Activated T-helper 17 cell treated with anti-CD3 and anti-CD28 coated beads, Interleukin-2, amount 50 U/mL, for 72 hours (primary cell): ENCODE results near the gene USF2. TPM values are rescaled to one million over a fixed set of nuclear protein-coding genes. Genes with fewer than 3 reads are reported as not detected.
"Not testable (repeated sequence)": the region's sequence is repeated elsewhere in the genome, so short reads cannot be mapped to it uniquely, and the experiment has no call there.

ENCODE experiments used
- ATAC-seq: fragments of 150-1000 bp; cut with Tn5 transposase; replicated peaks from 2 replicates; pipeline ENCODE4 v1.10.0; 2021; ENCODE audit warnings: mild to moderate bottlenecking, moderate library complexity
- H3K27ac Mint-ChIP-seq: one replicate; pipeline ENCODE4 v1.8.0; 2022; ENCODE audit warnings: mixed read lengths
- H3K27me3 Mint-ChIP-seq: one replicate; pipeline ENCODE4 v1.8.0; 2022; ENCODE audit warnings: mixed read lengths
- H3K36me3 Mint-ChIP-seq: one replicate; pipeline ENCODE4 v1.8.0; 2022; ENCODE audit warnings: low read depth, mild to moderate bottlenecking, mixed read lengths
- H3K4me1 Mint-ChIP-seq: one replicate; pipeline ENCODE4 v1.8.0; 2022; ENCODE audit warnings: mixed read lengths
- H3K4me3 Mint-ChIP-seq: one replicate; pipeline ENCODE4 v1.8.0; 2022; ENCODE audit warnings: mild to moderate bottlenecking, mixed read lengths
- H3K9me3 Mint-ChIP-seq: one replicate; pipeline ENCODE4 v1.8.0; 2022; ENCODE audit warnings: mixed read lengths
- total RNA-seq, 2 donors: library from RNA; stranded (reverse); gene quantifications; one replicate each; pipeline ENCODE4 v1.2.3, GENCODE V29; 2022

Gene USF2, protein sequence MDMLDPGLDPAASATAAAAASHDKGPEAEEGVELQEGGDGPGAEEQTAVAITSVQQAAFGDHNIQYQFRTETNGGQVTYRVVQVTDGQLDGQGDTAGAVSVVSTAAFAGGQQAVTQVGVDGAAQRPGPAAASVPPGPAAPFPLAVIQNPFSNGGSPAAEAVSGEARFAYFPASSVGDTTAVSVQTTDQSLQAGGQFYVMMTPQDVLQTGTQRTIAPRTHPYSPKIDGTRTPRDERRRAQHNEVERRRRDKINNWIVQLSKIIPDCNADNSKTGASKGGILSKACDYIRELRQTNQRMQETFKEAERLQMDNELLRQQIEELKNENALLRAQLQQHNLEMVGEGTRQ
- 100 to 1,000 TPM; 109 to 121 TPM for total RNA-seq

DNA sequence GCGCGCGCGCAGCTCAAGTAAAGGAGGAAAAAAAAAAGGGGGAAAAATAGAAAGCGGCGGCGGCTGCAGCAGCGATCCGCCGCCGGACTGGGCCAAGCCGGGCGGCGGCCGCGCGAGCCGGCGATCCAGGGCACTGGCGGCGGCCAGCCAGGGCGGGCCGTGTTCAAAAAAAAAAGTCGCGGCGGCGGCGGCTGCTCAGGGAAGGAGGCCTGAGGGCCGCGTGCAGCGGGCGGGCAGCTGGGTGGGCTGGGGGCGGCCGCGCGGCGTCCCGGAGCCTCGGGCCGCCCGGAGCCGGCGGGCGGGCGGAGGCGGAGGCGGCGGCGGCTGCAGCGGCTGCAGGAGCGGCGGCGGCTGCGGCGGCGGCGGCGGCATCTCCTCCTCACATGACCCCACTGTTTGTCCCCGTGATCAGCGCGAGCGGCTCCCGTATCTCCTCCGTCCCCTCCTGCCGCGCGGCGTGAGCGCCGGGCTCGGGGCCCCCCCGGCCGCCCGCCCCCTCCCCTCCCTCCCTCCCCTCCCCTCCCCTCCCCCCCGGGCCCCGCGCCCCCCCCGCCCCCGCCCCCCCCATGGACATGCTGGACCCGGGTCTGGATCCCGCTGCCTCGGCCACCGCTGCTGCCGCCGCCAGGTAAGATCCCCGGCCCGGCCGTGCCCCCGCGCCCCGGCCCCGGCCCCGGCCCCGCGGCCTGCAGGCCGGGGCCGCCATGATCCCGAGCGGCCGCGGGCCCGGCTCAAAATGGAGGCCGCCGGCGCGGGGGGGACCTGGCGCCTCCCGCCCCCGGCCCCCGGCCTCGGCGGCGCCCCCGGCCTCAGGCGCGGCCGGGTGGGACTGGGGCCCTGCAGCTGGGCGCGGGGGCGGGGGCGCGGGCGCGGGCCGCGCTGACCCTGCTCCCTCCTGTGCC lies at the start of gene USF2:
TSS of gene USF2 (plus strand) at position 427 of the 902 bp plus-strand sequence. CDS start at position 567, 140 bp downstream.
- no peaks in the 10 kb centered on the region for H3K9me3 Mint-ChIP-seq
- peak within 1 kb of the TSS; percentile 93 for H3K27ac Mint-ChIP-seq
- peak; percentile 39 for ATAC-seq
- H3K36me3 Mint-ChIP-seq: peaks cover 72% of the 10 kb centered on the region
- peaks cover 4% of the 10 kb centered on the region for H3K4me1 Mint-ChIP-seq
- H3K27me3 Mint-ChIP-seq: no peaks in the 10 kb centered on the region
- peak within 1 kb of the TSS; percentile 88 for H3K4me3 Mint-ChIP-seq

DNA sequence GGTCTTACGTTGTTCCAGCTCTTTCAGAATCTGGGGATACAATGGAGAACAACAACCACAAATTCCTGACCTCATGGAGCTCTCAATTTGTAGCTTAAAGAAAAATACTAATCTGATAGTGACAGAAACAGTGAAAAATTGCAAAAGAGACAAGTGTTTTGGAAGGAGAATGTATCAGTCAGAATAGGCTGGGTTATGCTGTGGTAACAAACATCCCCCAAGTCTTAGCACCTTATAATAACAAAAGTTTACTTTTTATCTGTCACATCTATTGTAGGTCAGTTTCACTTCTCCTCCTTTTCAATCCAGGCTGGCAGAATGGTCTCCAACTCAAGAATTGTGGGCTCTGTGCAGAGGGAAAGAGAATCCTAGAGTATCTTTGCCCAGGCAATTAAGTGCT lies 49.8 kb upstream of the USF2 start:
- Mint-ChIP-seq H3K27ac (peak overlapping the region; percentile 9), H3K36me3 (no peaks in the 10 kb centered on the region), H3K9me3 (peaks cover 7% of the 10 kb centered on the region), H3K27me3 (no peaks in the 10 kb centered on the region), H3K4me1 (peaks cover 19% of the 10 kb centered on the region), H3K4me3 (no peak overlapping the region)
- ATAC-seq: no peak

DNA sequence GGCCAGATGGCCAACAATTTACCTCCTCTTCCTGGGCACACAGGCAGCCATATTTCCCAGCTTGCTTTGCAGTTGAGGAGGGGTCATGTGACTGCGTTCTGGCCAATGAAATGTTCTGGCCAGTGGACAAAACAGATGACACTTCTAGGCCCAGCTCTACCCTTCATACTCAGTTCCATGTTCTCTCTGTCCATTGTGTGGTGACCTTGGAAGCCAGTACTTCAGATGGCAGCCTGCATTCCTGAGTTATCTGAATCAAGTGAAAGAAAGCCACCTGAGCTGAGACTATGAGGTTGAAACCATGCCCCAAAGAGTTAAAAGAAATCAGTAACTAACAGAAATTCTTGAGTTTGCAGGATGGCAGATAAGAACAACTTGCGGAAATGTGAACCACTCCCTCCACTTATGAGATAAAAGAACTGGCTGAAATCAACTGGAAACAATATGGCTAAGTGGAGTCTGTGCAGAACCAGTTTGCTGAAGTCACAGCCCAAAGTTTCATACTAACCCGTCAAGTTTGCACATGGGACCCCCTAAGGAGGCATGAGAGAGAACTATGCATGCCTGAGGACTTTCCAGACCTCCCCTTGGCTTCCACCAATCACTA lies 48.3 kb upstream of the USF2 start:
- Mint-ChIP-seq H3K4me3 (no peak overlapping the region), H3K4me1 (peaks cover 12% of the 10 kb centered on the region), H3K27ac (no peak overlapping the region), H3K36me3 (no peaks in the 10 kb centered on the region), H3K27me3 (no peaks in the 10 kb centered on the region), H3K9me3 (peaks cover 7% of the 10 kb centered on the region)
- no peak for ATAC-seq

DNA sequence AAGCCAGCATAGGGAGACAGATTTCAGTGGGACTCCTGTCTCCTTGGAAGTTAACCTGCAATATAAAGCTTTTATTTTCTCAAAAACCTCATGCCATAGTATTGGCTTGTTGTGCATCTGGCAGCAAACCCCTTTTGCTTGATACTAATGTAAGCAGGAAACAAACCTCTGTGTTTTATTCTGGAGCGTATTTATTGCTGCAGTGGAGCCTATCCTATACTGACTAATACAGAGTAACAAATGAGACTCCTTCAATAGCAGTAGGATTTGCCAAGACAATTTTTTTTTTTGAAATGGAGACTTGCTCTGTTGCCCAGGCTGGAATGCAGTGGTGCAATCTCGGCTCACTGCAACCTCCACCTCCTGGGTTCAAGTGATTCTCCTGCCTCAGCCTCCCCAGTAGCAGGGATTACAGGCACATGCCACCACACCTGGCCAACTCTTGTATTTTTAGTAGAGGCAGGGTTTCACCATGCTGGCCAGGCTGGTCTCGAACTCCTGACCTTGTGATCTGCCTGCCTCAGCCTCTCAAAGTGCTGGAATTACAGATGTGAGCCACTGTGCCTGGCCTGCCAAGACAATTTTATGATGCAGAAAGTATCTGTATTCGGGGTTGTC lies 47.7 kb upstream of the USF2 start:
- H3K4me1 Mint-ChIP-seq, H3K27me3 Mint-ChIP-seq, H3K27ac Mint-ChIP-seq, H3K36me3 Mint-ChIP-seq, H3K4me3 Mint-ChIP-seq, H3K9me3 Mint-ChIP-seq, ATAC-seq: not testable (repeated sequence)

DNA sequence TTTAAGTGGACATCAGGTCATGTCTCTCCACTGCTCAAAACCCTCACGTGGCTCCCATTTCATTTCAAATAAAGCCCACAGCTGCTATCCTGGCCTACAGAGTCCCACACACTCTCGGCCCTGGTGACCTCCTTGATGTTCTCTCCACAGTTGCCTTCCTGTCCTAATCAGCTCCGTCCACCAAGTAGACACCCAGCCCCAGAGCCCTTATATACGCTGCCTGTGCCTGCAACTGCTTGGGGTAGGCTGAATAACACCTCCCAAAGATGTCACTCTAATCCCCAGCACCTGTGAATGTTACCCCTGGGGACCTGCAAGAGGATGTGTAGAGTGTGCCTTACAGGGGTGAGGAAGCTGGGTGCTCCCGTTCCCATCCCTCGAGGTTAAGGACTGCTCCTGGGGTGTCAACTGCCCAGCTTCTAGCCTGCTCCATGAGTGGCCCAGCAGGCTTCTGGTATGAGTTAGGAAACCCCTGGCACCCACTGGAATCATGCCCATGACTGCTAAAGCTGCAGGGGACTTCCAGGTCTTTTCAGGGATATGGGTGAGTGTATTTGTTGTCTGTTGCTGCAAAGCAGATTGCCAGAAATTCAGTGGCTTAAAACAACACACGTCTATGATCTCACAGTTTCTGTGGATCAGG lies 46.3 kb upstream of the USF2 start:
- no peak overlapping the region for H3K4me3 Mint-ChIP-seq
- H3K9me3 Mint-ChIP-seq: peaks cover 7% of the 10 kb centered on the region
- H3K27me3 Mint-ChIP-seq: no peaks in the 10 kb centered on the region
- ATAC-seq: no peak
- H3K4me1 Mint-ChIP-seq: peaks cover 6% of the 10 kb centered on the region
- H3K36me3 Mint-ChIP-seq: no peaks in the 10 kb centered on the region
- H3K27ac Mint-ChIP-seq: no peak overlapping the region

DNA sequence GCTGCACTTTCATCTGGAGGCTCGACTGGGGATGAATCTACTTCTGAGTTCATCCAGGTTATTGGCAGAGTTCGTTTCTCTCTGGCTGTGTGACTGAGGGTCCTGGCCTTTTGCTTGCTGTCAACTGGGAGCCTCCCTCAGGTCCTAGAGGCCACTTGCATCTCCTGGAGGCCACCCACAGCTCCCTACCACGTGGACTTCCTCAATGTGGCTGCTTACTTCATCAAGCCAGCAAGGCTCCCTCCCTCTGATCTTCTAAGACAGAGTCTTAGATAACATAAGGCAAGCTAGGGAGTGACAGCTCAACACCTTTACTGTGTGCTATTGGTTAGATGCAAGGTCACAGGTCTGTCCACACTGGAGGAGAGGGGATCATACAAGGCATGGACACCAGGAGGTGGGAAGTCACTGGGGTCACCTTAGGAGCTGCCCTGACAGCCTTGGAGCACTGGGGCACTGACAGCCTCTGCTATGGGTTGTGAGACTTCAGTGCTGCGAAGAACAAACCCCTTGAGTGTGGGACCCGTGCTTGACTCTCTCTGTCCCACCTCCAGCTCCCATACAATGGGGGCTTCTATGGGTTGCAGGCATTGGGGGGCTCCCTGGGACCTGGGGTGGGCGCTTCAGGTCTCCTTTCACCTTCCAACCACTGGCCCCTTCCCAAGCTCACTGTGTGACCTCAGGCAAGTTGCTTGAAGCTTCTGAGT lies 45.5 kb upstream of the USF2 start:
- peak overlapping the region; percentile 15 for H3K27ac Mint-ChIP-seq
- peaks cover 6% of the 10 kb centered on the region for H3K4me1 Mint-ChIP-seq
- ATAC-seq: no peak
- H3K27me3 Mint-ChIP-seq: no peaks in the 10 kb centered on the region
- no peaks in the 10 kb centered on the region for H3K36me3 Mint-ChIP-seq
- H3K9me3 Mint-ChIP-seq: peaks cover 7% of the 10 kb centered on the region
- H3K4me3 Mint-ChIP-seq: no peak overlapping the region

DNA sequence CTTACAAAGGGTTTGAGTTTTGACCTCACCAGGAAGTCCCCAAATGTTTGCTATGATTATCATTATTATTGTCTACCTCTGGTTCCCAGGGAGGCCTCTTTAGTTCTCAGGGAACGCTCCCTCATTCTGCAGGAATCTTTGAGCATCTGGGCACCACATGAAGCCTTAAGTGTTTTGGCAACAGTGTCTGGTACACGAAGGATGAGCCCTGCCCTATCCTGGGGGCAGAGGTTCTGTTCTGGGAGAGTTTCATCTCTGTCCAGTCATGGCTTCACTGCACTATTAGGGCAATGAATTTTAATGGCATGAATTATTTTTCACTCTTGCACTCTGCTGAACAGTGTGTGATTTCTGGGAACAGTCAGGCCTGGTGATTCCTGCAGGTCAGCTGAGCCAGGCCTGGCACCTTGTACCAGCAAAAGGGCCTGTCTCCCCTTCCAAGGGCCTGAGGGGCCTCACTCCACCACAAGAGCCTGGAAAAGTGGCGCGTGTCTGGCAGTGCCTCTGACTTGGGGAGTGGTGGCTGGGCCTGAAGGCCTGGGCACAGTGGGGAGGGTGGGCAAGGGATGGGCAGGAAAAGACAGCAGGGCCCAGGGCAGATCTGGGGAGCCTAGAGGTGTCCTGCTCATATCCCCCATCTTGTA lies 44.8 kb upstream of the USF2 start:
- H3K4me3 Mint-ChIP-seq: no peak overlapping the region
- no peaks in the 10 kb centered on the region for H3K27me3 Mint-ChIP-seq
- no peak for ATAC-seq
- H3K4me1 Mint-ChIP-seq: peaks cover 6% of the 10 kb centered on the region
- H3K27ac Mint-ChIP-seq: peak overlapping the region; percentile 15
- no peaks in the 10 kb centered on the region for H3K36me3 Mint-ChIP-seq
- peaks cover 7% of the 10 kb centered on the region for H3K9me3 Mint-ChIP-seq

DNA sequence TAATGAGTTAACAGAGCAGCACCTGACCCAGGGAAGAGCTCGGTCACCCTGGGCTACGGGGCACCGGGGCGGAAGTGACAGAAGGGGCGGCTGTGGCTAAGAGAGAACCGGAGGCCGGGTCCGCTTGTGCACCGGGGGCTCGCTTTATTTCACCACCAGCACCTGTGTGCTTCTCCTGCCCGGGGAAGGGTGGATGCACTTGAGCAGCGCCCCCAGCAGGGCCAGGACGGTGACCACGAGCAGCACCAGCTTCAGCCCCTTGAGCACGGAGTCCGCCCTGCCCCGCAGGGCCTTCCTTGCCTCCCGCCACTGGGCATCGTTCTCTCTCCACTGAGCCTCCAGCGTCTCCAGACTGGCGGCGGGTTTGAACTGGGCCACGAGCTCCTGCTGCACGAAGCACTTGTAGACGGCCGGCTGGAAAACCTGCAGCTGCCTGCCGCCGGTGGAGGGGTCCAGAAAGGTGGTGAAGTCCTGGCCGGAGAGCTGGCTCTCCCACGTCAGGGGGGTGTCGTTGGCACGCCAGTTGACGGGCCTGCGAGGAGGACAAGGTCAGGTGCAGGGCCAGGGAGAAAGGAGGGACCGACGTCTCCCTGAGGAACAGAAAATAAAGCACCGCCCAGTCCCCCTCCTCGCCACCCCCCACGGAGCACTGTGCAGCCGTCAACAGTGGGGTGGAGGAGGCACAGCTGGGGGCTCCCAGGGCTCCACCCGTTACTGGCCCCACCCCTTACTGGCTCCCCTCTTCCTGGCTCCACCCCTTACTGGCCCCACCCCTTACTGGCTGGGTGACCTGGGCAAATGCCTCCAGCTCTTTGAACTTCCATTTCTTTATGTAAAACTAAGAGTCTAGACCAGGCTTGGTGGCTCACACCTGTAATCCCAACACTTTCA lies 43.8 kb upstream of the USF2 start:
- peaks cover 4% of the 10 kb centered on the region for H3K4me1 Mint-ChIP-seq
- H3K9me3 Mint-ChIP-seq: no peaks in the 10 kb centered on the region
- H3K27ac Mint-ChIP-seq: peak overlapping the region; percentile 15
- no peak overlapping the region for H3K4me3 Mint-ChIP-seq
- no peaks in the 10 kb centered on the region for H3K36me3 Mint-ChIP-seq
- H3K27me3 Mint-ChIP-seq: no peaks in the 10 kb centered on the region
- peak; percentile 46 for ATAC-seq

DNA sequence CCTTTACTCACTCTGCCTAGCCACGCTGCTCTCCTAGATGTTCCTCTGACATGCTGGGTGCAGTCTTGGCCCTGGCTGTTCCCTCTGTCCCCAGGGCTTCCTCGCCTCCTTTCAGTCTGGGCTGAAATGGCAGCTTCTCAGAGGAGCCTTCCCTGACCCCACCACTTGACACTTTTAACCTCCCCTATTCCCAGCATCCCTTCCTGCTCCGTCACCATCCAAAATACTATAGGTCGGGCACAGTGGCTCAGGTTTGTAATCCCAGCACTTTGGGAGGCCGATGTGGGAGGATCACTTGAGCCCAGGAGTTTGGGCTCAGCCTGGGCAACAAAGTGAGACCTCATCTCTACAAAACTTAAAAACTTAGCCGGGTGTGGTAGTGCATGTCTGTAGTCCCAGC lies 42.8 kb upstream of the USF2 start:
- Mint-ChIP-seq H3K27ac (no peak overlapping the region), H3K9me3 (no peaks in the 10 kb centered on the region), H3K4me1 (peaks cover 4% of the 10 kb centered on the region), H3K27me3 (no peaks in the 10 kb centered on the region), H3K36me3 (no peaks in the 10 kb centered on the region), H3K4me3 (no peak overlapping the region)
- ATAC-seq: no peak

DNA sequence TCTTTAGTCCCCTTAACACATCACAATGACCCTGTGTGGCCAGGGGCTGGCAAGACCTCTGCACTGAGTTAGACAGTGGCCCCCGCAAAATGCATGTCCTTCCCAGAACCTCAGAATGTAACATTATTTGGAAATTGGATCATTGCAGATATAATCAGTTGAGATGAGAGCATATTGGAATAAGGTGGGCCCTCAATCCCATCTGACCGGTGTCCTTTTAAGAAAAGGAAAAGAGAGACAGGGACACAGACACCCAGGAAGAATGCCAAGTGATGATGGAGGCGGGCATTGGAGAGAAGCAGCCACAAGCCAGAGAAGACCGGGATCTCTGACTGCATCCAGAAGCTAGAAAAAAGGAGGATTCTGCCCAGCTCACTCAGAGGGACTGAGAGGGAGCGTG lies 42.0 kb upstream of the USF2 start:
- Mint-ChIP-seq H3K4me3 (no peak overlapping the region), H3K4me1 (peaks cover 4% of the 10 kb centered on the region), H3K27ac (no peak overlapping the region), H3K36me3 (no peaks in the 10 kb centered on the region), H3K9me3 (no peaks in the 10 kb centered on the region), H3K27me3 (no peaks in the 10 kb centered on the region)
- no peak for ATAC-seq

DNA sequence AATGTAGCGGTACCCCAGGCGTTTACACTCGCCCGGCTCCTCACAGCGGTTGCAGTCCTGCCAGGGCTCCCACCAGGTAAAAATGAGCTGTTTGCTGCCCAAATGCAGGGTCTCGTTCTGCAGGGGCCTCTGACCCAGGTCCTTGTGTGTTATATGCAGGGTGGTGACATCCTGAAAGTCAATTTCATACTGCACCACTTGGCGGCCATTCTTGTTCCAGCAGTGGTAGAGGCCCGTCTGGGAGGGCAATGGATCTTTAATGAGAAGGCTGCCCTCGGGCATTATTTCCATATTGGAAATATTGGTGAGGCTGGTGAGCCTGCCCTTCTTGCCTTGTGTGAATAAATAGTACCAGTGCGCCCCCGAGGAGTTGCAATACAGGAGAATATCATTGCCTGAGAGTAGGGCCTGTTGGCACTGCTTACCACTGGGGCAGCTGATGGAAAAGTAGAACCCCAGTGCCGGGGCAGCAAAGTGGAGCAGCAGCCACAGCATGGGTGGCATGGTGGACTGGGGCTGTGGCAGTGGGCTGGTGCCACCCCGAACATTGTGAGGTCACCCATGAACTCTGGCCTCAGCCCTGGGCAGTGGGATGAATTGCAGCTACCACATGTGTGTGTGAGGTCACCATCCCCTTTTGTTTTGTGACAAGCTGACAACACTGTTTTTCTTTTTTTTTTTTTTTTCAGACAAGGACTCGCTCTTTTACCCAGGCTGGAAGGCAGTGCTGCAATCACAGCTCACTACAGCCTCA lies 40.4 kb upstream of the USF2 start, which contains the start of gene FAM187B:
TSS of gene FAM187B (minus strand) at position 563 of the 754 bp plus-strand sequence. CDS start at position 504, 59 bp downstream.
- Mint-ChIP-seq H3K4me1 (peaks cover 4% of the 10 kb centered on the region), H3K36me3 (no peaks in the 10 kb centered on the region), H3K27ac (no peak within 1 kb of the TSS), H3K27me3 (no peaks in the 10 kb centered on the region), H3K4me3 (no peak within 1 kb of the TSS), H3K9me3 (no peaks in the 10 kb centered on the region)
- ATAC-seq: no peak

DNA sequence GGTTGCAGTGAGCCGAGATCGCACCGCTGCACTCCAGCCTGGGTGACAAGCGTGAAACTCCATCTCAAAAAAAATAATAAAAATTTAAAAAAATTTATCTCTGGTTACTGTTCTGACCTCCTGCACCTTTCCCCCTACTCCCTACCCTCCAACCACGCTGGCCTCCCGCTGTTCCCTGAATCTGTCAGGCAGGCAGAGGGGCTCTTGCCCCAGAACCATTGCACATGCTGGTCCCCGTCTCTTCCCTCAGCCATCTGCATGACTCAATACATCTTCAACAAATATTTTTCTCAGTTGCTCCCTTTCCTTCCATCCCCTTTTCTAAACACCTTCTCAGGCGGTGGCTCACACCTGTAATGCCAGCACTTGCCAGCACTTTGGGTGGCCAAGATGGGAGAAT lies 39.2 kb upstream of the USF2 start:
- Mint-ChIP-seq H3K27me3 (no peaks in the 10 kb centered on the region), H3K4me3 (no peak overlapping the region), H3K27ac (no peak overlapping the region), H3K36me3 (no peaks in the 10 kb centered on the region), H3K9me3 (no peaks in the 10 kb centered on the region), H3K4me1 (peaks cover 4% of the 10 kb centered on the region)
- ATAC-seq: no peak
